Measurements from ENCODE around the gene SMCR8.

SMCR8 gene

GRCh38 chr17:18374216-18374615 lies 59.1 kb downstream of the SMCR8 start:
- Histone ChIP-seq H3K36me3 (no peaks in the 10 kb centered on the region), H3K4me3 (no peak overlapping the region), H3K27me3 (peaks cover 0 to 14% of the 10 kb centered on the region in 2 donors), H3K27ac (no peak overlapping the region), H3K4me1 (peaks cover 0 to 7% (median 0%) of the 10 kb centered on the region in 4 donors), H3K9me3 (peaks cover 0 to 6% (median 0%) of the 10 kb centered on the region in 3 donors)
- intact Hi-C loops (cut with DNase I; ENCODE audit: low total_unique reads) = no loop called here
- TF ChIP-seq CTCF (IDR thresholded peaks at IDR 0.05) = no peak
- DNase-seq = no peak
